Activated CD4-positive, alpha-beta T cell treated with anti-CD3 and anti-CD28 coated beads, Interleukin-2, Interleukin-4, amounts not matched to agents 100 ng/mL and 50 ng/mL, durations not matched to agents 16 hours and 8 hours (primary cell): ENCODE results near the gene OR6B1.
"Not testable (repeated sequence)": the region's sequence is repeated elsewhere in the genome, so short reads cannot be mapped to it uniquely, and the experiment has no call there.

Experiments
- DNase-seq: peaks from one replicate; pipeline ENCODE4 v3.0.0-alpha.2; 2020; ENCODE audit warnings: low spot score

Gene OR6B1

DNA sequence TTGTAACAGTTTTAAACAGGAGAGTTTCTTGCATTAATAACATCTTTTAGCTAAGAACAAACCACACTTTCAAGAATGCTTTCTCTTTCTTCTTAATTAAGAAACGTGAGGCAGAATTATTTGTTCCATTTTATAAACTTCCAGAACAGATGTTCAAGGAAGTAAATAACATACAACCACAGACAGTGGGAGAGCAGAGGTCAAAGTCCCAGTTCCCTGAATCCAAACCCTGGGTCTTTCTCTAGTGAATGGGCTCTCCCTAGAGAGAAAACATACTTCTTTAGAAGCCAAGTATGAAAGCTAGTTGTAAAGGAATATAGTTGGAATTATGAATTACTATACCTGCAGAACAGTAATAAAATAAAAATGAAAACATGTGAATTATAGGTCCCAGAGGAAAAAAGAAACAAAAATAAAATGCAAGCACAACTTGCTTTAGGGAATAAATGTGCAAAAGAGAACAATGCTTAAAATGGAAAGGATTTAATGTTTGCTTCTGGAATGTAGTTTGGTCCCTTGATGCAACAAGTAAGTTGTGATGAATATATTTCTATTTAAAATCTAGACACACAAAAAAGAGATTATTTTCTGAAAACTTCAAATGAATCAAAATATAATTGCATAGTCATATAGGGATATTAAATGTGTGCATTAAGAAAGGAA lies 6.0 kb downstream of the OR6B1 start:
- DNase-seq: no peak

GRCh38 chr7:144006692-144007042 lies 6.5 kb downstream of the OR6B1 start:
- DNase-seq: no peak

GRCh38 chr7:144009361-144009760 lies 9.2 kb downstream of the OR6B1 start:
- no peak for DNase-seq

DNA sequence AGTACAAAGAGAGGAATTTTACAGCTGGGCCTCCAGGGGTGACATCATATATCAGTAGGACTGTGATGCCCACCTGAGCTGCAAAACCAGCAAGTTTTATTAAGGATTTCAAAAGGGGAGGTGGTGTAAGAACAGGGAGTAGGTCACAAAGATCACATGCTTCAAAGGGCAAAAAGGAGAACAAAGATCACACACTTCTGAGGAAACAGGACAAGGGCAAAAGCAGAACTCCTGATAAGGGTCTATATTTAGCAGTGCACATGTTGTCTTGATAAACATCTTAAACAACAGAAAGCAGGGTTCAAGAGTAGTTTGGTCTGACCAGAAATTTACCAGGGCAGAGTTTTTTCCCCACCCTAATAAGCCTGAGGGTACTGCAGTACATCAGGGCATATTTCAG lies 9.9 kb downstream of the OR6B1 start:
- not testable (repeated sequence) for DNase-seq

GRCh38 chr7:144010821-144011220 lies 10.7 kb downstream of the OR6B1 start:
- not testable (repeated sequence) for DNase-seq

DNA sequence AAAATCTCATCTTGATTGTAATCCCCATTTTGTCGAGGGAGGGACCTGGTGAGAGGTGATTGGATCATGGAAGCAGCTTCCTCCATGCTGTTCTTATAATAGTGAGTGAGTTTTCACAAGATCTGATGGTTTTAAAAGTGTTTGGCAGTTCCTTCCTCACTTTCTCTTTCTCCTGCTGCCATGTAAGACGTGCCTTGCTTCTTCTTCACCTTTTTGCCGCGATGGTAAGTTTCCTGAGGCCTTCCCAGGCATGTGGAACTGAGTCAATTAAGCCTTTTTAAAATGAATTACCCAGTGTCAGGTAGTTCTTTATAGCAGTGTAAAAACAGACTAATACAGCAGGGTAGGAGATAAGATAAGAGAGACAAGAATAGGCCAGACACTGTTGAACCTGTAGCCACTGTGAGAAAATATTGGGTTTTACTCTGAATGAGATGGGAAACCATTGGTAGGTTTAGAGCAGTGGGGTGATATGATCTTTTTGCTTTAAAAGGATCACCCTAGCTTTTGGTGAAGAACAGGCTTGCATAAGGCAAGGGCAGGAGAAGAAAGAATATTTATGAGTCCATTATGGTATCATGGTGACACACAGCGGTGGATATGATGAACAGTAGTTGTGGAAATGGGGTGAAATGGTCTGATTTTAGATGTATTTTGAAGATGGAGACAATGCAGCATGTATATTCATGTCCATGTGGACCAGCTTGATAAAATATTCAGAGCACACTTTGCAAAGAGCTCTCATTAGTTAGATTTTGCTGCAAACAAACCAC lies 11.5 kb downstream of the OR6B1 start:
- no peak for DNase-seq

DNA sequence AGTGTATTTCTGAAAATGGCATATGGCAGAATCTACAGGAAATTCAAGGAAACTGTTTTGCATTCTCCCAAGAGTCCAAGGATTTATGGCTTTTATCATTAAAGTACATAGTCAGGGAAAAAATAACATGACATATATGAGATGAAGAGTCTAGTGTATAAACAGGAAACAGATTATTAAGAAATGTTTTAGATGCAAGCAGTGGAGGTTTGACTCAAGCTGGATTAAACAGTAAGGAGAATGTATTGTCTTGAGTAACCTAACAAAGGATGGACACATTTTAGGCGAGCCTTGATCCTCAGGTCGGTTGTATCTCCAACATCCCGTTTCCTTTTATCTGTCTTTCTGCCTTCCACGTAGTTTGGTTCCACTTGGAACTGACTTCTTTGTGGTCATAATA lies 17.9 kb downstream of the OR6B1 start:
- DNase-seq: no peak

- DNase-seq: no peak
Measured at GRCh38 chr7:144019457-144019856, 19.3 kb downstream of the OR6B1 start.

DNA sequence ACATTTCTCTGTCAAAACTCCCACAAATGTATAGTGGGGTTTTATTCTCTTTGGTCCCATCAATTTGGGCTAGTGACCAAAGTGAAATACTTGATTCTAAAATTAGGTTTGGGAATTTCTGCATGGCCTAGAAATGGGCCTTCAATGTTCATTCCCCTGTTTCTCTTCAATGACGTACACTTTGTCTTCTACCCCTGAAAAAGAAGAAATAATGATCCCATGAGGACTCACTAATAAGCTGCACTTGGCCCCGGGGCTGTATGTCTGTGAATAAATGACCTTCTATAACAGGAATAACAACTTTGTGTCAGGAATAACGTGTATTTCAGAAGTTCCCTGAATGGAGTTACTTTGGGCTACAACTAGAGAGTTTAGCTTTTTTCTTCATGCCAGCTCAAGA lies 20.2 kb downstream of the OR6B1 start:
- DNase-seq: no peak

DNA sequence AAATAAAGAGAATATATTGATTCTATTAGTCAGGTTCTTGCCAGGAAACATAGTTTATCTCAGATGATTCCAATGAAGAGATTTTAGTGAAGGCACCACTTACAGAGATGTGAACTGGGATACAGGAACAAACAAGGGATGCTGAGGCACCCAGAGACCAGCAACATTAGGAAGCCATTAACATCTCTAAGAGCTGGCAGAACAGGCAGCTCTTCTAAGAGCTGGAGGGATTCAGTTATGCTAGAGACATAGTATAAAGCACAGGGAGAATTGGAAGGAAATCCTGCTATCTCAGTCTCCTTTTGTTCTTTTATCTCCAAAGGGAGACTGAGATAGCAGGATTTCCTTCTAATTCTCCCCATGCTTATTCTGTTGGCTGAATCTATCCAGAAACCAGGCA lies 22.0 kb downstream of the OR6B1 start:
- DNase-seq: no peak

DNA sequence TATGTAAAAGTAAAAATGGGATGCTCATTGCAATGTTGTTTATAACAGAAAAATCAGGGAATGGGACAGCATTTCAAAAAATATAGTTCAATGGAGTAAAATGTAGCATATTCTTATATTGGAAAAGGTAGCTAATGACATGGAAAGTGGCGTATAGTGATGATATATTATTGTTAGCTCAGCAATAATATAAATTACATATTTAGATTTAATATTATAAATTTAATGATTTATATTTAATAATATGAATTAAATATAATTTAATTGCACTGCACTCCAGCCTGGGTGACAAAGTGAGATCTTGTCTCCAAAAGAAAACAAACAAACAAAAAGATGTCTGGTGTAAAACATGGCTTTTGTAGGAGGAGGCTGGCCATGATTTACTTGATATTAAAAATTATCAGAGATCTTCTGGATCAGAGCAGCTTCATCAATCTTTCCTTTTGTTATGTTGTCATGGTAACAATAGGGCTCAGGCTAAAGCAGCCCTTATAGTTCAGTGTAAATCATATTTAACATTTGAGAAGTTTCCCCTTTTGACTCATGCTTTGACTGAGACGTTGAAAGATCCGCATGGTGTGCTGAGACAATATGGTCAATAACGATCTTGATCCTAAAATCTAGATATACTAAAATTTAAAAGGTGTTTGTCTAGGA lies 23.2 kb downstream of the OR6B1 start:
- no peak for DNase-seq

- no peak for DNase-seq
Measured at GRCh38 chr7:144024213-144024612, 24.1 kb downstream of the OR6B1 start.

DNA sequence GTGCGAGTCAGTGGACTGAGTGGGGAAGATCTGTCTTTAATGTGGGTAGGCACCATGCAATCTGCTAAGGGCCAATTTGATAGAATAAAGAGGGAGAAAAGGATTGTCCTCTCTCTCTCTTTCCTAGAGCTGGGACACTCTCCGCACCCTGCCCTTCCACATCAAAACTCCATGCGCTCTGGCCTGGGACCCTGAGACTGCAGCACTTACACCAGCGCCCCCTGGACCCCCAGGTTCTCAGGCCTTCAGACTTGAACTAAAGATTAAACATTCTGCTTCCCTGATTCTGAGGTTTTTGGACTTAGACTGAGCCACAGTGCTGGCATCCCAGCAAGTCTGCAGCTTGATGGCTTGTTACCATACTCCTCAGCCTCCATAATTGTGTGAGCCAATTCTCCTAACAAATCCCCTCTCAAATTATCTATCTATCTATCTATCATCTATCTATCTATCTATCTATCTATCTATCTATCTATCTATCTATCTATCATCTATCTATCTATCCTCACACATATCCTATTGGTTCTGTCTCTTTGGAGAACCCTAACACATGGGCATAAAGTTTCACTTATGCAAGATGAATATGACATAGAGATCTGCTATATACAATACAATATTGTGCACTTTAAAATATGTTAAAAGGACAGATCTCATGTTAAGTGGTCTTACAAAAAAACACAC lies 26.2 kb downstream of the OR6B1 start:
- no peak for DNase-seq

- no peak for DNase-seq
Measured at GRCh38 chr7:144027070-144027469, 26.9 kb downstream of the OR6B1 start.

GRCh38 chr7:144027974-144028373 lies 27.9 kb downstream of the OR6B1 start:
- DNase-seq: no peak

DNA sequence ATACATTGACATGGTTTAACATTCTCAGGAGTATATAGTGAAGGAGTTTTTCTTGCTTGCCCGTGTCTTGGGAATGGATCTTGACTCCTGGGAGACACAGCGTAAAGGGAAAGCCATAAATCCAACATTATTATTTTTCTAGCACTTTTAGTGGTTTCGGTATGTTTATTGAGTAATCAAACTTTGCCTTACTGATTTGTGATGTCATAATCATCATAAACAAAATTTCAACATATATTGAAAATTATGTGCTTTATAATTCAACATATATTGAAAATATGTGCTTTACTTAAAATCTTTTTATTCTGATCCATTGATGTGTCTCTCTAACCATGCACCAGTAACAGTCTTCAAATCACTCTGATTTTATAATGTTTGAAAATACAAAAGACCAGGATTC lies 28.4 kb downstream of the OR6B1 start:
- DNase-seq: no peak

DNA sequence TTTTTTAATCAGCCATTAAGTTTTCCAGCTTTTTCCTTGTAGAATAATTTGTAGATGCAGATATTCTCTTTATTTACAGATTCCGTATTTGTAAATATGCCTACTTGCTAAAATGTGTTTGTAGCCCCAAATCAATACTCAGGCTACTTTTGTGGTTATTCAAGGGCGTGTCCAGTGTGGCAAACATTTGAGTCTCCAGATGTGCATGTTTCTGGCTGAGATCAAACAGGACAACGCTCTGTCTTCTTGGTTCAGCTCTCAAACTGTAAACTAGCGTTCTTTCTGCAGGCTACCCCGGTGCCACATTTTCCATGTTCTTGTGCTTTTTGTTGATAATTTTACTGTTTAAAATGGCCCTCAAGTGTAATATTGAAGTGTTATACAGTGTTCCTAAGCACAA lies 32.4 kb downstream of the OR6B1 start:
- no peak for DNase-seq

- no peak for DNase-seq
Measured at GRCh38 chr7:144032985-144033709, 33.0 kb downstream of the OR6B1 start.

DNA sequence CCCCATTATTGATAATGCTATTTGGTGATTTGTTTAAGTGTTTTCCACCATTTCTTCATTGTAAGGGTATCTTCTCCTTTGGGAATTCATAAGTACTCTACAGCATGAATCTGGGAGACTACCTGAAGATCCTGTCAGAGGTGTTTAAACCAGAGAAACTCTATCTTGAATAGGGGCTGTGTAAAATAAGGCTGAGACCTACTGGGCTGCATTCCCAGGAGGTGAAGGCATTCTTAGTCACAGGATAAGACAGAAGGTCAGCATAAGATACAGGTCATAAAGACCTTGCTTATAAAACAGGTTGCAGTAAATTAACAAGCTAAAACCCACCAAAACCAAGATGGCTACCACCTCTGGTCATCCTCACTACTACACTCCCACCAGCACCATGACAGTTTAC lies 35.3 kb downstream of the OR6B1 start:
- no peak for DNase-seq

DNA sequence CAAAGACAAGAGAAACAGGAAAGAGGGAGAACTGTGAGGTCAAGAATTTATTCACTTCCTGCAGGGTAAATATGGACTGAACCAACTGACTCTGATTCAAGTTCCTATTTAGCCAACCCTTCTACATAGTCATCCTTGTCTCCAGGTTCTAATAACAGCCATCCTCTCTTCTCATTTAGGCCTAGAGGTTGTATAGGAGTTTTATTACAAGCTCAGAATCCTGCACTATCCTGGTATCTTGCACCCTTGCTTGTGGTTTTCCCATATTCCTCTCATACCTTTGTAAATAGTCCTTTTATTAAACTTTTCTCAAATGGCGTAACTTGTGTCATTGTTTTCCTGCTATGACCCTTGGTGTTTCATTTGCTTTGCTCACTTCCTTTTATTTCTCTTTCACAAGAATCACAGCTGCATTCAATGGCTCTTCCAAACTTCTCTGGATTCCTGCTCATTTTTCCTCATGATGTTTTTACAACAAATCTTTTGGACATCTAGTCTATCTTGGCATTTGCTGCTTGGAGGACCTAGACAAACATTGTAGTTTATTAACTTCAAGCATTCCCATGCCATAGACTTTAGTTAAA lies 36.3 kb downstream of the OR6B1 start:
- DNase-seq: no peak

DNA sequence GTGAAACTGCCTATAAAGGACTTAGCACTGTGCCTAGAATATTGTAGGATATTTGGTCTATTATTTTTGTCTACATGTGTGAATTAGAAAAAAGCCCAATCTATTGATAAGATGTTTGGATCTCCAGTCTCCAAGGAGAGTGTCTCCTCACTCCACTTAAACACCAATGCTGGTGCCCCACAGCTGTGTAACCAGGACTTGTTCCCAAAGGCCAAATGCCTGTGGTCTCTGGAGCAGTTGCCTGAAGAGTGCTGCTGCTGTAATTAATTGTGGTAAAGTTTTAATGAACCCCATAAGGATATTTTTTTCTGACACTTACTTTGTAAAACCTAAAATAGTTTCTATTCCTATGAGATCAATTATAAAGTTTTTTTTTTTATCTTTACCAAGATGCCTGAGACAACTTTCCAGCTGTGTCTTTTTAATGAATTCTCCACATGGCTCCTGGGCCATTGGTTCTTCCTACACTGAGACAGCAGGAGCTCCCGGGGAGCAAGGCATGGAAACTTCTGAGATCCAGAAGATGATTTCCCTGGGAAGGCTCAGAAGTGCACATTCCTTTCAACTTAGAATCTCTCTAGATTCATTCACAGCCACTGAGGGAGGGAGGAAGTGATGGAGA lies 37.4 kb downstream of the OR6B1 start:
- no peak for DNase-seq
